ENCODE measurements around the gene CUL2.

GRCh38 chr10:35007858-35008301 is 82.3 kb downstream of the CUL2 start:
- TF ChIP-seq CTCF (conservative IDR thresholded peaks at IDR 0.05; ENCODE audit: low read depth, low read length) (no peak), MXI1 (IDR thresholded peaks at IDR 0.05; ENCODE audit: borderline replicate concordance, low read depth, low read length) (no peak), POLR2A (IDR thresholded peaks at IDR 0.05; ENCODE audit: low read depth, low read length) (no peak), USF2 (IDR thresholded peaks at IDR 0.05; ENCODE audit: low read depth, low read length) (no peak), RAD21 (IDR thresholded peaks at IDR 0.05; ENCODE audit: low read length) (no peak), SMC3 (IDR thresholded peaks at IDR 0.05; ENCODE audit: low read depth, low read length) (no peak), ELK1 (IDR thresholded peaks at IDR 0.05; ENCODE audit: borderline replicate concordance, low read depth, low read length) (no peak), FOS (IDR thresholded peaks at IDR 0.05; ENCODE audit: low read depth, low read length) (no peak), BHLHE40 (IDR thresholded peaks at IDR 0.05; ENCODE audit: low read depth, low read length) (no peak), RFX5 (IDR thresholded peaks at IDR 0.05; ENCODE audit: low read depth, low read length) (no peak), CEBPB (IDR thresholded peaks at IDR 0.05; ENCODE audit: low read depth, low read length) (no peak)

Data from IMR-90 (cell line).